ENCODE measurements around the gene KCNIP4.
A peak's percentile ranks its signal among the peaks of the same experiment; 100 is the strongest.
"Not testable (repeated sequence)": the region's sequence is repeated elsewhere in the genome, so short reads cannot be mapped to it uniquely, and the experiment has no call there.

Gene KCNIP4

GRCh38 chr4:20813700-20814099, 1134.9 kb downstream of the KCNIP4 start:
- no peak overlapping the region for H3K4me3 ChIP-seq (ENCODE audit: control insufficient read depth, low read depth, low read length)
- no peak for DNase-seq (ENCODE audit: low read depth)
- TF ChIP-seq CTCF (IDR thresholded peaks at IDR 0.05; ENCODE audit: control insufficient read depth, insufficient read depth, low read depth, low read length, missing control alignments), result no peak

- TF ChIP-seq CTCF (IDR thresholded peaks at IDR 0.05; ENCODE audit: control insufficient read depth, insufficient read depth, low read depth, low read length, missing control alignments), result no peak
- DNase-seq (ENCODE audit: low read depth), result no peak
- no peak overlapping the region for H3K4me3 ChIP-seq (ENCODE audit: control insufficient read depth, low read depth, low read length)
Measured at GRCh38 chr4:20809812-20810211, 1138.8 kb downstream of the KCNIP4 start.

GRCh38 chr4:20805716-20806115, 1142.9 kb downstream of the KCNIP4 start:
- DNase-seq (ENCODE audit: low read depth), result no peak
- H3K4me3 ChIP-seq (ENCODE audit: control insufficient read depth, low read depth, low read length), result no peak overlapping the region
- TF ChIP-seq CTCF (IDR thresholded peaks at IDR 0.05; ENCODE audit: control insufficient read depth, insufficient read depth, low read depth, low read length, missing control alignments), result no peak

- no peak for TF ChIP-seq CTCF (IDR thresholded peaks at IDR 0.05; ENCODE audit: control insufficient read depth, insufficient read depth, low read depth, low read length, missing control alignments)
- no peak for DNase-seq (ENCODE audit: low read depth)
- H3K4me3 ChIP-seq (ENCODE audit: control insufficient read depth, low read depth, low read length), result no peak overlapping the region
Measured at GRCh38 chr4:20787940-20788665, 1160.5 kb downstream of the KCNIP4 start.

- not testable (repeated sequence) for DNase-seq (ENCODE audit: low read depth); H3K4me3 ChIP-seq (ENCODE audit: control insufficient read depth, low read depth, low read length)
Measured at GRCh38 chr4:20783134-20783533, 1165.4 kb downstream of the KCNIP4 start.

- H3K4me3 ChIP-seq (ENCODE audit: control insufficient read depth, low read depth, low read length), result no peak overlapping the region
- TF ChIP-seq CTCF (IDR thresholded peaks at IDR 0.05; ENCODE audit: control insufficient read depth, insufficient read depth, low read depth, low read length, missing control alignments), result no peak
- no peak for DNase-seq (ENCODE audit: low read depth)
Measured at GRCh38 chr4:20778896-20779295, 1169.7 kb downstream of the KCNIP4 start.

GRCh38 chr4:20773144-20773997, 1175.2 kb downstream of the KCNIP4 start:
- peak; percentile 79 for TF ChIP-seq CTCF (IDR thresholded peaks at IDR 0.05; ENCODE audit: control insufficient read depth, insufficient read depth, low read depth, low read length, missing control alignments)
- DNase-seq (ENCODE audit: low read depth), result peak; percentile 8
- no peak overlapping the region for H3K4me3 ChIP-seq (ENCODE audit: control insufficient read depth, low read depth, low read length)

Measured in AG09309 (cell line).